Neural cell (in vitro differentiated cells): ENCODE results near the gene PBXIP1. TPM values are rescaled to one million over a fixed set of nuclear protein-coding genes. Genes with fewer than 3 reads are reported as not detected.
"Not testable (repeated sequence)": the region's sequence is repeated elsewhere in the genome, so short reads cannot be mapped to it uniquely, and the experiment has no call there.

Experiments used
- H2AFZ ChIP-seq: fragments of 200-600, 300-800 bp; sonication (generic), shearing (Covaris generic); 2 replicates; pipeline ENCODE4 v1.6.0; 2014; ENCODE audit warnings: low read depth, mild to moderate bottlenecking, antibody characterized with exemption, low read length, moderate library complexity
- H3F3A ChIP-seq: fragments of 200-600 bp; shearing (Covaris generic); 2 replicates; pipeline ENCODE4 v1.6.1; 2016; ENCODE audit warnings: mild to moderate bottlenecking, moderate library complexity, mixed read lengths, antibody characterized with exemption, low read length; ENCODE audit not compliant: insufficient read depth, poor library complexity, severe bottlenecking
- H3K27ac ChIP-seq: fragments of 200-600, 300-800 bp; sonication (generic), shearing (Covaris generic); 2 replicates; pipeline ENCODE4 v1.5.1; 2014; ENCODE audit warnings: mild to moderate bottlenecking, low read length, moderate library complexity
- H3K27me3 ChIP-seq: fragments of 300-800, 200-600 bp; sonication (generic), shearing (Covaris generic); 2 replicates; pipeline ENCODE4 v1.6.0; 2014; ENCODE audit warnings: mild to moderate bottlenecking, low read depth, low read length, moderate library complexity; ENCODE audit not compliant: insufficient read depth
- H3K36me3 ChIP-seq: fragments of 300-800, 200-600 bp; sonication (generic), shearing (Covaris generic); 2 replicates; pipeline ENCODE4 v1.5.1; 2014; ENCODE audit warnings: mild to moderate bottlenecking, antibody characterized with exemption, low read length, moderate library complexity; ENCODE audit not compliant: insufficient read depth
- H3K4me2 ChIP-seq: fragments of 300-800, 200-600 bp; sonication (generic), shearing (Covaris generic); 2 replicates; pipeline ENCODE4 v1.6.0; 2014; ENCODE audit warnings: mild to moderate bottlenecking, low read length
- H3K4me3 ChIP-seq: fragments of 300-800, 200-600 bp; sonication (generic), shearing (Covaris generic); 2 replicates; pipeline ENCODE4 v1.5.1; 2014; ENCODE audit warnings: mild to moderate bottlenecking, low read length, moderate library complexity
- H3K79me2 ChIP-seq: fragments of 200-600 bp; shearing (Covaris generic); replicated peaks from 2 replicates; pipeline ENCODE4 v1.6.0; 2014; ENCODE audit warnings: mild to moderate bottlenecking, low read length, moderate library complexity; ENCODE audit not compliant: insufficient read depth
- H3K9ac ChIP-seq: fragments of 300-800, 200-600 bp; sonication (generic), shearing (Covaris generic); 2 replicates; pipeline ENCODE4 v1.6.1; 2016; ENCODE audit warnings: mild to moderate bottlenecking, low read length, mixed read lengths
- H3K9me2 ChIP-seq: fragments of 200-600 bp; shearing (Covaris generic); 2 replicates; pipeline ENCODE4 v1.6.1; 2016; ENCODE audit warnings: mild to moderate bottlenecking, low read length, mixed read lengths; ENCODE audit not compliant: insufficient read depth
- H3K9me3 ChIP-seq: fragments of 200-600, 300-800 bp; sonication (generic), shearing (Covaris generic); 2 replicates; pipeline ENCODE4 v1.6.1; 2016; ENCODE audit warnings: mild to moderate bottlenecking, mixed run types, low read length, moderate library complexity, mixed read lengths
- H4K20me1 ChIP-seq: fragments of 200-600 bp; shearing (Covaris generic); 2 replicates; pipeline ENCODE4 v1.6.1; 2016; ENCODE audit warnings: mild to moderate bottlenecking, mixed run types; ENCODE audit not compliant: insufficient read depth
- EP300 ChIP-seq: fragments of 450-650 bp; conservative IDR thresholded peaks from 2 replicates; pipeline ENCODE4 v1.6.1; 2014; ENCODE audit warnings: antibody characterized with exemption, mild to moderate bottlenecking, moderate library complexity; ENCODE audit not compliant: poor library complexity, severe bottlenecking
- EZH2 ChIP-seq: fragments of 200-600, 300-800 bp; shearing (Covaris generic), sonication (generic); IDR thresholded peaks from 2 replicates; pipeline ENCODE4 v1.6.1; 2014; ENCODE audit warnings: antibody characterized with exemption, low read length, borderline replicate concordance, mild to moderate bottlenecking; ENCODE audit not compliant: insufficient read depth, poor library complexity, severe bottlenecking
- MXI1 ChIP-seq: fragments of 450-650 bp; conservative IDR thresholded peaks from 2 replicates; pipeline ENCODE4 v1.6.1; 2014; ENCODE audit warnings: antibody characterized with exemption, mild to moderate bottlenecking; ENCODE audit not compliant: poor library complexity, severe bottlenecking
- POLR2AphosphoS5 ChIP-seq: IDR thresholded peaks from 2 replicates; pipeline ENCODE4 v1.6.1; 2012
- RAD21 ChIP-seq: fragments of 450-650 bp; conservative IDR thresholded peaks from 2 replicates; pipeline ENCODE4 v1.6.1; 2014; ENCODE audit warnings: antibody characterized with exemption, mild to moderate bottlenecking, moderate library complexity
- SMC3 ChIP-seq: fragments of 450-650 bp; conservative IDR thresholded peaks from 2 replicates; pipeline ENCODE4 v1.6.1; 2014; ENCODE audit warnings: antibody characterized with exemption, mild to moderate bottlenecking, moderate library complexity; ENCODE audit not compliant: poor library complexity
- TAF1 ChIP-seq: IDR thresholded peaks from 2 replicates; pipeline ENCODE4 v1.6.1; 2012; ENCODE audit warnings: low read depth
- polyA plus RNA-seq: library from polyadenylated mRNA; depleted of rRNA; stranded (reverse); fragments of >200 nt; gene quantifications from 2 replicates; pipeline ENCODE4 v1.2.3, GENCODE V29; 2014
- TF ChIP-seq, protein P1 (sequence below): IDR thresholded peaks from 2 replicates; pipeline ENCODE4 v1.6.1; 2012; ENCODE audit warnings: borderline replicate concordance
- TF ChIP-seq, protein P2 (sequence below): fragments of 450-650 bp; IDR thresholded peaks from 2 replicates; pipeline ENCODE4 v1.5.1; 2014; ENCODE audit warnings: antibody characterized with exemption, mild to moderate bottlenecking, moderate library complexity; ENCODE audit not compliant: poor library complexity, severe bottlenecking

PBXIP1 gene
- polyA plus RNA-seq, 1 donor from 2014 or later = 5.4 TPM

DNA sequence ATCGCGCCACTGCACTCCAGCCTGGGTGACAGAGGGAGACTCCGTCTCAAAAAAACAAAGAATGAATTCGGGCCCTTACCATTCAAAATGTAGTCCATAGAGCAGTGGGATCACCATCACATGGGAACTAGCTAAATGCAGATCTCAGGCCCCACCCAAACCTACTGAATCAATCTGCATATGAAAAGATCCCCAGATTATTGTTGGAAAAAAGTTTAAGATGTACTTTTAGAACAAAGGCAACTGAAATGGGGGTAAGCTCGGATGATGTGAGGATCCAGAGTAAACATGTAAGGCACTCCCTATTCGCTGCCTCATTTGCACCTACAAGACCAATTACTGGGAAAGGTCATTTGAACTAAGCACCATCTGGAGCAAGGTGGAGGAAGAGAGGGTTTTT, 26.4 kb upstream of the PBXIP1 start:
- Histone ChIP-seq H3F3A (no peaks in the 10 kb centered on the region), H2AFZ (peak overlapping the region; percentile 49), H3K79me2 (peaks cover 22% of the 10 kb centered on the region), H3K4me3 (peak overlapping the region; percentile 94), H3K9ac (peak overlapping the region; percentile 45), H3K36me3 (no peaks in the 10 kb centered on the region), H4K20me1 (no peaks in the 10 kb centered on the region), H3K4me2 (peak overlapping the region; percentile 85), H3K27ac (peak overlapping the region; percentile 38), H3K27me3 (no peaks in the 10 kb centered on the region), H3K9me2 (no peaks in the 10 kb centered on the region), H3K9me3 (no peaks in the 10 kb centered on the region)
- TF ChIP-seq, protein P1, sequence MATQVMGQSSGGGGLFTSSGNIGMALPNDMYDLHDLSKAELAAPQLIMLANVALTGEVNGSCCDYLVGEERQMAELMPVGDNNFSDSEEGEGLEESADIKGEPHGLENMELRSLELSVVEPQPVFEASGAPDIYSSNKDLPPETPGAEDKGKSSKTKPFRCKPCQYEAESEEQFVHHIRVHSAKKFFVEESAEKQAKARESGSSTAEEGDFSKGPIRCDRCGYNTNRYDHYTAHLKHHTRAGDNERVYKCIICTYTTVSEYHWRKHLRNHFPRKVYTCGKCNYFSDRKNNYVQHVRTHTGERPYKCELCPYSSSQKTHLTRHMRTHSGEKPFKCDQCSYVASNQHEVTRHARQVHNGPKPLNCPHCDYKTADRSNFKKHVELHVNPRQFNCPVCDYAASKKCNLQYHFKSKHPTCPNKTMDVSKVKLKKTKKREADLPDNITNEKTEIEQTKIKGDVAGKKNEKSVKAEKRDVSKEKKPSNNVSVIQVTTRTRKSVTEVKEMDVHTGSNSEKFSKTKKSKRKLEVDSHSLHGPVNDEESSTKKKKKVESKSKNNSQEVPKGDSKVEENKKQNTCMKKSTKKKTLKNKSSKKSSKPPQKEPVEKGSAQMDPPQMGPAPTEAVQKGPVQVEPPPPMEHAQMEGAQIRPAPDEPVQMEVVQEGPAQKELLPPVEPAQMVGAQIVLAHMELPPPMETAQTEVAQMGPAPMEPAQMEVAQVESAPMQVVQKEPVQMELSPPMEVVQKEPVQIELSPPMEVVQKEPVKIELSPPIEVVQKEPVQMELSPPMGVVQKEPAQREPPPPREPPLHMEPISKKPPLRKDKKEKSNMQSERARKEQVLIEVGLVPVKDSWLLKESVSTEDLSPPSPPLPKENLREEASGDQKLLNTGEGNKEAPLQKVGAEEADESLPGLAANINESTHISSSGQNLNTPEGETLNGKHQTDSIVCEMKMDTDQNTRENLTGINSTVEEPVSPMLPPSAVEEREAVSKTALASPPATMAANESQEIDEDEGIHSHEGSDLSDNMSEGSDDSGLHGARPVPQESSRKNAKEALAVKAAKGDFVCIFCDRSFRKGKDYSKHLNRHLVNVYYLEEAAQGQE = no peak
- TF ChIP-seq EP300 = no peak
- TF ChIP-seq SMC3 = no peak
- TF ChIP-seq TAF1 = no peak
- no peak for TF ChIP-seq EZH2
- TF ChIP-seq RAD21 = no peak
- TF ChIP-seq POLR2AphosphoS5 = no peak
- TF ChIP-seq, protein P2, sequence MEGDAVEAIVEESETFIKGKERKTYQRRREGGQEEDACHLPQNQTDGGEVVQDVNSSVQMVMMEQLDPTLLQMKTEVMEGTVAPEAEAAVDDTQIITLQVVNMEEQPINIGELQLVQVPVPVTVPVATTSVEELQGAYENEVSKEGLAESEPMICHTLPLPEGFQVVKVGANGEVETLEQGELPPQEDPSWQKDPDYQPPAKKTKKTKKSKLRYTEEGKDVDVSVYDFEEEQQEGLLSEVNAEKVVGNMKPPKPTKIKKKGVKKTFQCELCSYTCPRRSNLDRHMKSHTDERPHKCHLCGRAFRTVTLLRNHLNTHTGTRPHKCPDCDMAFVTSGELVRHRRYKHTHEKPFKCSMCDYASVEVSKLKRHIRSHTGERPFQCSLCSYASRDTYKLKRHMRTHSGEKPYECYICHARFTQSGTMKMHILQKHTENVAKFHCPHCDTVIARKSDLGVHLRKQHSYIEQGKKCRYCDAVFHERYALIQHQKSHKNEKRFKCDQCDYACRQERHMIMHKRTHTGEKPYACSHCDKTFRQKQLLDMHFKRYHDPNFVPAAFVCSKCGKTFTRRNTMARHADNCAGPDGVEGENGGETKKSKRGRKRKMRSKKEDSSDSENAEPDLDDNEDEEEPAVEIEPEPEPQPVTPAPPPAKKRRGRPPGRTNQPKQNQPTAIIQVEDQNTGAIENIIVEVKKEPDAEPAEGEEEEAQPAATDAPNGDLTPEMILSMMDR = no peak
- no peak for TF ChIP-seq MXI1

DNA sequence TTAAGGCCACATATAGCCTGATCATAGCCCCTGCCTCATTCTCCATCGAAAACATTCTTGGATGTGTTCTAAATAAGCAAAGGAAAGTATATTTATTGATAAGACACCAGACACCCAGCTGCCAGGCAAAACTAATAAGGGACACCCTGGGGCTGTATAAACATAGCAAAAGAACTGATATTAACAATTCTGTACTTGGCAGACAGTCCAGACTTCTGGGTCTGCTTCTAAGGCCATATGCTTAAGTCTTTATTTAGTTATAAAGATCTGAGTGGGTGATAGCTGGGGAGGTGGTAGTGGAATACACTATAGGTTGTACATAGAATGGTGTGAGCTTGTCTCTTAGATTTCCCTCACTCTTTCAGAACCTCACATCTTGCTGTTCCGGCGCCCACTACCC, 22.5 kb upstream of the PBXIP1 start:
- no peaks in the 10 kb centered on the region for H3K27me3 ChIP-seq
- H2AFZ ChIP-seq = no peak overlapping the region
- no peaks in the 10 kb centered on the region for H3K9me2 ChIP-seq
- H3F3A ChIP-seq = peaks cover 3% of the 10 kb centered on the region
- no peaks in the 10 kb centered on the region for H3K9me3 ChIP-seq
- H3K36me3 ChIP-seq = no peaks in the 10 kb centered on the region
- H3K79me2 ChIP-seq = peaks cover 26% of the 10 kb centered on the region
- H3K27ac ChIP-seq = no peak overlapping the region
- TF ChIP-seq EP300 (no peak), EZH2 (no peak), SMC3 (no peak), TAF1 (no peak), RAD21 (no peak), POLR2AphosphoS5 (no peak), MXI1 (no peak)
- TF ChIP-seq, protein P2 = no peak
- TF ChIP-seq, protein P1 = no peak
- no peak overlapping the region for H3K4me2 ChIP-seq
- no peak overlapping the region for H3K9ac ChIP-seq
- H3K4me3 ChIP-seq = no peak overlapping the region
- H4K20me1 ChIP-seq = no peaks in the 10 kb centered on the region

DNA sequence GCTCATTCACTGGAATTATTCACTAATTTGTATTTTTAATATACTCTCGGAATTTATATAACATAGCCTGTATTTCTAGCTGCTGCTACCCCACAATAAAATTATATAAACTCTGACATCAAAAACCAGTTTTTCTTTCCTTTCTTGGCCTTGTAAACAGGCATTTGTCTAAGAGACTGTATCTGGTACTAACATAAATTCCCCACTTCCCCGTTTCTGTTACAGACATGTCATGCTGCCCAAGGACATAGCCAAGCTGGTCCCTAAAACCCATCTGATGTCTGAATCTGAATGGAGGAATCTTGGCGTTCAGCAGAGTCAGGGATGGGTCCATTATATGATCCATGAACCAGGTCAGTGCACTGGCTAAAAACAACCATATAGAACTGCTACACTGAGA, 21.9 kb upstream of the PBXIP1 start:
- H3F3A ChIP-seq, H2AFZ ChIP-seq, H4K20me1 ChIP-seq, H3K9ac ChIP-seq, H3K27ac ChIP-seq, H3K4me2 ChIP-seq, H3K9me2 ChIP-seq, H3K9me3 ChIP-seq, H3K36me3 ChIP-seq, H3K27me3 ChIP-seq, H3K4me3 ChIP-seq: not testable (repeated sequence)
- peaks cover 26% of the 10 kb centered on the region for H3K79me2 ChIP-seq
